HUDEP-2 (cell line): ENCODE measurements around the gene CHN2.

Experiments
- DNase-seq, 76 experiments: peaks; one replicate each; lab custom pipeline; 2025; ENCODE audit not compliant: unreplicated experiment in 76 of 76; lab: John Stamatoyannopoulos, UW

The CHN2 gene

GRCh38 chr7:29454899-29455451, 260.4 kb downstream of the CHN2 start:
- DNase-seq, result no peak

GRCh38 chr7:29457141-29457561, 262.6 kb downstream of the CHN2 start:
- no peak for DNase-seq

- no peak for DNase-seq
Measured at GRCh38 chr7:29457565-29458011, 263.0 kb downstream of the CHN2 start.

GRCh38 chr7:29458933-29459332, 264.4 kb downstream of the CHN2 start:
- DNase-seq, result no peak

- DNase-seq, result no peak
Measured at GRCh38 chr7:29459589-29459988, 265.0 kb downstream of the CHN2 start.

- DNase-seq, result no peak
Measured at GRCh38 chr7:29461996-29462395, 267.4 kb downstream of the CHN2 start.

- DNase-seq, result no peak
Measured at GRCh38 chr7:29463504-29464158, 269.1 kb downstream of the CHN2 start.

- DNase-seq, result no peak
Measured at GRCh38 chr7:29464753-29465152, 270.2 kb downstream of the CHN2 start.

GRCh38 chr7:29467193-29467926, 272.8 kb downstream of the CHN2 start:
- DNase-seq, result no peak

- DNase-seq, result no peak
Measured at GRCh38 chr7:29468196-29468595, 273.6 kb downstream of the CHN2 start.

- no peak for DNase-seq
Measured at GRCh38 chr7:29469281-29469680, 274.7 kb downstream of the CHN2 start.

- no peak for DNase-seq
Measured at GRCh38 chr7:29469976-29470557, 275.5 kb downstream of the CHN2 start.

GRCh38 chr7:29471444-29472138, 277.0 kb downstream of the CHN2 start:
- DNase-seq, result no peak

- DNase-seq, result no peak
Measured at GRCh38 chr7:29476916-29477315, 282.3 kb downstream of the CHN2 start.

- DNase-seq, result no peak
Measured at GRCh38 chr7:29478226-29478625, 283.7 kb downstream of the CHN2 start.

GRCh38 chr7:29478687-29479240, 284.2 kb downstream of the CHN2 start:
- DNase-seq, result no peak

GRCh38 chr7:29479301-29480200, 285.0 kb downstream of the CHN2 start:
- no peak for DNase-seq

- no peak for DNase-seq
Measured at GRCh38 chr7:29480451-29480850, 285.9 kb downstream of the CHN2 start.

GRCh38 chr7:29480934-29481651, 286.5 kb downstream of the CHN2 start:
- no peak for DNase-seq
